ENCODE measurements around the gene COBL. TPM values are rescaled to one million over a fixed set of nuclear protein-coding genes. Genes with fewer than 3 reads are reported as not detected.

Gene COBL, protein sequence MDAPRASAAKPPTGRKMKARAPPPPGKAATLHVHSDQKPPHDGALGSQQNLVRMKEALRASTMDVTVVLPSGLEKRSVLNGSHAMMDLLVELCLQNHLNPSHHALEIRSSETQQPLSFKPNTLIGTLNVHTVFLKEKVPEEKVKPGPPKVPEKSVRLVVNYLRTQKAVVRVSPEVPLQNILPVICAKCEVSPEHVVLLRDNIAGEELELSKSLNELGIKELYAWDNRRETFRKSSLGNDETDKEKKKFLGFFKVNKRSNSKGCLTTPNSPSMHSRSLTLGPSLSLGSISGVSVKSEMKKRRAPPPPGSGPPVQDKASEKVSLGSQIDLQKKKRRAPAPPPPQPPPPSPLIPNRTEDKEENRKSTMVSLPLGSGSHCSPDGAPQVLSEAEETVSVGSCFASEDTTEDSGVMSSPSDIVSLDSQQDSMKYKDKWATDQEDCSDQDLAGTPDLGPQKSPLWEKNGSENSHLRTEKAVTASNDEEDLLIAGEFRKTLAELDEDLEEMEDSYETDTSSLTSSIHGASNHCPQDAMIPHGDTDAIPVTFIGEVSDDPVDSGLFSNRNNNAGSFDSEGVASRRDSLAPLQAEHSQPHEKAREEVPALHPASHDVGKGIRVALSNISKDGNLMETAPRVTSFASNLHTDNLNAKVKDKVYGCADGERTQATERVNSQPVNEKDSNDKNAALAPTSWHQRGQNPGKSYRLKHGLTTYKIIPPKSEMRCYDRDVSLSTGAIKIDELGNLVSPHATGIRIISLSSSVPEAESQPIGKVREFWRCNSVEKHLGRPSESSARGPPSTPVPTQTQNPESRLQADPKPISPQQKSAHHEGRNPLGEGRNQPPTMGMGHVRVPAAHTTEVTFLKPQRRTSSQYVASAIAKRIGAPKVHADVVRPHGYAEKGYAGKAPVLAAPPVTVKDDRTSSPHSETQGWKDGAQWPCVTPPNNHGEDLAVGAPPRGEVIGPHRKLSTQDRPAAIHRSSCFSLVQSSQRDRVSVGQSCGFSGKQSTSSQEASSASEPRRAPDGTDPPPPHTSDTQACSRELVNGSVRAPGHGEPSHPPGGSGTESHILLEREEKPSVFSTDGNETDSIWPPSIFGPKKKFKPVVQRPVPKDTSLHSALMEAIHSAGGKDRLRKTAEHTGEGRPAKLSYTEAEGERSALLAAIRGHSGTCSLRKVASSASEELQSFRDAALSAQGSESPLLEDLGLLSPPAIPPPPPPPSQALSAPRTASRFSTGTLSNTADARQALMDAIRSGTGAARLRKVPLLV
- 10 to 100 TPM; 14.3 to 19.3 (median 15.9) TPM for total RNA-seq

DNA sequence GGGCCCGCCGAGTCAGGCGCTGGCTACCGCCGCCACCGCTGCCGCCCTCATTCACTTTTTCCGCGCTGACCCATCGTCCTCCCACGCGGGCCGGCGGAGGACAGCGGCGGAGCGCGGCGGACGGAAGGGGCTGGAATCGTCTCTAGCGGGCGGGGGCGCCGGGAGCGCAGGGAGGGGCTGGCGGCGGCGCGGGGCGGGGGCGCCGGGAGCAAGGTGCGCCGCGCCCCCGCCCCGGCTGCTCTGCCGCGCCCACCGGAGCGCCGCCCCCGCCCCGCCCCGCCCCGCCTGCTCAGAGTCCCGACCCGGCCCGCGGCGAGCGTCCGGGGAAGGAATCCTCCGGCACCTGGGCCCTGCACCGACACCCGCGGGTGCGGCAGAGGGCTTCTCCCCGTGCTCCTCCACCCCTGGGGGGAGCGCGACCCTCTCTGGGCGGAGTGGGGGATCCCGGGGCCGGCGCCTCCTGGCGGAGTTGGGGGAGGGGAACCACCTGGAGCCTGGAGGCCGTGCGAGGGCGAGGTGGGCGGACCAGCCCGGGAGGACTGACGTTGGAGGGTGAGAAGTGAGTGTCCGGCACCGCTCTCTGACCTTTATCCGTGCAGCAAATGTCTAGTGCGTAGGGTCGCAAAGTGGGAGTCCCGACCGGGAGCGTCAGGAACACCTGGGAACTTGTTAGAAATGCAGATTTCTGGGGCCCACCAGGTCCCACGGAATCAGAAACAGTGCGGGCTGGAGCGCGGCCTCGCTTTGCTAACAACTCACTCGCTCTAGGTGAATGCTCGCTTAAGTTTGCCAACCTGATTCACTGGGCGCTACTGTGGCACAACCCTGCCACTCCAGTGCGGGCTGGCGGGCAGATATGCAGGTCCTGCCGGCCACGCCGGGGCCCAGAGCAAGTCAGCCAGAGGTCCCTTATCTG lies at the start of gene COBL:
Gene COBL, minus strand, starts transcription at position 144 of the 916 bp plus-strand sequence. CDS start 176 bp downstream, outside the sequence.
- peak within 1 kb of the TSS; percentile 41 to 79 (median 60) for H3K4me3 ChIP-seq (replicated peaks in 1 of 3)
- no peaks in the 10 kb centered on the region for H3K27me3 ChIP-seq
- peak; percentile 85 to 87 for DNase-seq
- no peaks in the 10 kb centered on the region for H3K36me3 ChIP-seq
- peaks cover 8 to 13% of the 10 kb centered on the region in 2 donors for H3K4me1 ChIP-seq
- WGBS, 2 donors: 3 to 5% methylated on average over 15 to 42 of the region's 94 CpGs
- intact Hi-C loops (cut with DNase I): no loop called here
- TF ChIP-seq, protein P1, sequence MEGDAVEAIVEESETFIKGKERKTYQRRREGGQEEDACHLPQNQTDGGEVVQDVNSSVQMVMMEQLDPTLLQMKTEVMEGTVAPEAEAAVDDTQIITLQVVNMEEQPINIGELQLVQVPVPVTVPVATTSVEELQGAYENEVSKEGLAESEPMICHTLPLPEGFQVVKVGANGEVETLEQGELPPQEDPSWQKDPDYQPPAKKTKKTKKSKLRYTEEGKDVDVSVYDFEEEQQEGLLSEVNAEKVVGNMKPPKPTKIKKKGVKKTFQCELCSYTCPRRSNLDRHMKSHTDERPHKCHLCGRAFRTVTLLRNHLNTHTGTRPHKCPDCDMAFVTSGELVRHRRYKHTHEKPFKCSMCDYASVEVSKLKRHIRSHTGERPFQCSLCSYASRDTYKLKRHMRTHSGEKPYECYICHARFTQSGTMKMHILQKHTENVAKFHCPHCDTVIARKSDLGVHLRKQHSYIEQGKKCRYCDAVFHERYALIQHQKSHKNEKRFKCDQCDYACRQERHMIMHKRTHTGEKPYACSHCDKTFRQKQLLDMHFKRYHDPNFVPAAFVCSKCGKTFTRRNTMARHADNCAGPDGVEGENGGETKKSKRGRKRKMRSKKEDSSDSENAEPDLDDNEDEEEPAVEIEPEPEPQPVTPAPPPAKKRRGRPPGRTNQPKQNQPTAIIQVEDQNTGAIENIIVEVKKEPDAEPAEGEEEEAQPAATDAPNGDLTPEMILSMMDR (IDR thresholded peaks at IDR 0.05): no peak
- peak in 1 of 2 donors; percentile 53 for TF ChIP-seq POLR2A (IDR thresholded peaks at IDR 0.05)
- H3K27ac ChIP-seq: peak within 1 kb of the TSS; percentile 82
- no peaks in the 10 kb centered on the region for H3K9me3 ChIP-seq

DNA sequence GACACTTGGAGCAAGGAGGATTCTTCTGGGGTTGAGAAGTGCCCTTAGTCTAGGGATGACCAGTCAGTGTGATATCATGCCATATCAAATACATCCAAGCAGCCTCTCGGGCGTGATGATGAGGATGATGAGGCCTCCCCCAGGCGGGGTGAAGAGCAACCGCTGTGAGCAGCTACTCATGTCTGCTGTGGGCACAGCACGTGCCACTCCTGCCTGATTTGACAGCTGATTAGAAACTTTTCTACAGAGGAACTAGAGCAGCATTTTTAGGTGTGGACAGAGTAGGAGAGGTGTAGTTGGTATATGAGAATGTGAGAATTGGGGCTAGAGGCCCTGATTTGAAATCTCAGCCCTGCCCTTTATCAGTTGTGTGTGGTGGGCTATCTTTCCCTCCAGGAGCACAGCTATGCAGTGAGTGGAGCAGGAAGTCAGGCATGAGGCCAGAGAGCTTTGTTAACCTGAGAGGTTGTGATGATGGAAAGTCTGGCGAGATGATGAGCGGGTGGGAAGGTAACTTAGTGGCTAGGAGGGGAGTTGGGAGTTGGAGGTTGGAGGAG lies 49.6 kb upstream of the COBL start:
- WGBS, 2 donors: 89% methylated on average over 7 of the region's 7 CpGs
- Histone ChIP-seq H3K27me3 (no peaks in the 10 kb centered on the region), H3K9me3 (no peaks in the 10 kb centered on the region), H3K4me1 (no peaks in the 10 kb centered on the region), H3K27ac (no peak overlapping the region), H3K36me3 (no peaks in the 10 kb centered on the region), H3K4me3 (replicated peaks in 1 of 3) (no peak overlapping the region)
- intact Hi-C loops (cut with DNase I): loop anchor here (5.0 kb wide), 1 partner anchor 204 kb away; no protein-coding TSS in a partner anchor
- DNase-seq: no peak
- TF ChIP-seq, protein P1 (IDR thresholded peaks at IDR 0.05): no peak
- no peak for TF ChIP-seq POLR2A (IDR thresholded peaks at IDR 0.05)

DNA sequence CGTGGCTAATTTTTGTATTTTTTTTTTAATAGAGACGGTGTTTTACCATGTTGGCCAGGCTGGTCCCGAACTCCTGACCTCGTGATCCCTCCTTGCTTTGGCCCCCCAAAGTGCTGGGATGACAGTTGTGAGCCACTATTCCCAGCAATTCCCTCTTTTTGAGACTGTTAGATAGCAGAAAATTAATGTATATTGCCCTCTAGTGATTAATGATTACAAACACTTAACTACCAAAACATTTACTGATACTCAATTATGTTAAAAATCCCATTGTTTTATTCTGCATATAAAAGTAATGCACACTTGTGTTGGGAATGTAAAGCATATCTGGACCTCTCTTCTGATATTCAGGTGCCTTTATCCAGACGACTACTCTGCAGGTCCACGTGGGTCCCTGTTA lies 41.2 kb upstream of the COBL start:
- H3K36me3 ChIP-seq: no peaks in the 10 kb centered on the region
- no peaks in the 10 kb centered on the region for H3K27me3 ChIP-seq
- no peak for DNase-seq
- intact Hi-C loops (cut with DNase I): loop anchor here (5.0 kb wide), 1 partner anchor 191 kb away; no protein-coding TSS in a partner anchor
- H3K4me3 ChIP-seq (replicated peaks in 1 of 3): no peak overlapping the region
- H3K27ac ChIP-seq: no peak overlapping the region
- WGBS, 2 donors: 75 to 82% methylated on average over 6 of the region's 6 CpGs
- H3K4me1 ChIP-seq: no peaks in the 10 kb centered on the region
- TF ChIP-seq, protein P1 (IDR thresholded peaks at IDR 0.05): peak in 1 of 6 experiments; percentile 7
- no peak for TF ChIP-seq POLR2A (IDR thresholded peaks at IDR 0.05)
- no peaks in the 10 kb centered on the region for H3K9me3 ChIP-seq
